OCI-LY3 (cell line): ENCODE measurements around the gene LRCH1.

ENCODE experiments used
- EZH2phosphoT487 ChIP-seq: fragments of 200-600 bp; shearing (Covaris generic); IDR thresholded peaks from 2 replicates; pipeline ENCODE4 v1.6.1; 2018; ENCODE audit warnings: antibody characterized with exemption, mixed run types, low read depth
- TF ChIP-seq, protein P1 (sequence below): fragments of 200-600, 300-600 bp; sonication (generic); IDR thresholded peaks from 2 replicates; pipeline ENCODE4 v1.5.1; 2014; ENCODE audit warnings: antibody characterized with exemption, low read length, low read depth

DNA sequence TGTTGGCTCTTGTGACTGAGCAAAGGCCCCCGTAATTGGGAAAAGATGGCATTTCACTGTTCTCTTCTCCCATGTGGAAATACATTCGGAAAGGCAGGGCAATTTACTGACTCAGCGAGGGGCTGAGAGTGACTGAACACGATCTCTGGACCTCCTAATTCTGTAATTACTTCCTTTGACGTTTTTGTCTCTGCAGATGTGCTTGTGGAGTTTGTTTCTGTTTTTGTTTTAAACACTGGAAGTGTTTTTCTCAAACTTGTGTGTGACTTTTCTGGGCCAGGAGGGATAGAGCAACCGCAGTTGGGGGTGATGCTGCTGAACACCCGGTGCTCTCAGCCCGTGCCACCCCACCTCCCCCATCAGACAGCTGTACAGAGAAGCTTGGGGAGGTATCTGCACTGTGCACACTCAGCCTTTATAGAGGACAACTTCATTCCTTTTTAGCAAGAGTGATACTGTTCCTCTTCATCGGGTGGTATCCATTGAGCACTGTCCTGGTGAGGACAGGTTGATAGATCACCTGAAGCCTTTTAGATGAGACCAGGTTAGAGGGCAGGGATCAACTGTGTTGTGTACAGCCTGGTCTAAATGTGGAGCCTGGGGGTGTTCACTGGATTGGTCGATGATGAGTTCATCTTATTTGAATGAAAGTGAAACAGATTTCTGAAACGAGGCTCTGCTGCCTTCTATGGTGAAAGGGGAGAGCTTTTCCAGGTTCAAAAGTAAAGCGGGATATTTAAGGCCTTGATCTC lies 126.6 kb downstream of the LRCH1 start:
- TF ChIP-seq, protein P1, sequence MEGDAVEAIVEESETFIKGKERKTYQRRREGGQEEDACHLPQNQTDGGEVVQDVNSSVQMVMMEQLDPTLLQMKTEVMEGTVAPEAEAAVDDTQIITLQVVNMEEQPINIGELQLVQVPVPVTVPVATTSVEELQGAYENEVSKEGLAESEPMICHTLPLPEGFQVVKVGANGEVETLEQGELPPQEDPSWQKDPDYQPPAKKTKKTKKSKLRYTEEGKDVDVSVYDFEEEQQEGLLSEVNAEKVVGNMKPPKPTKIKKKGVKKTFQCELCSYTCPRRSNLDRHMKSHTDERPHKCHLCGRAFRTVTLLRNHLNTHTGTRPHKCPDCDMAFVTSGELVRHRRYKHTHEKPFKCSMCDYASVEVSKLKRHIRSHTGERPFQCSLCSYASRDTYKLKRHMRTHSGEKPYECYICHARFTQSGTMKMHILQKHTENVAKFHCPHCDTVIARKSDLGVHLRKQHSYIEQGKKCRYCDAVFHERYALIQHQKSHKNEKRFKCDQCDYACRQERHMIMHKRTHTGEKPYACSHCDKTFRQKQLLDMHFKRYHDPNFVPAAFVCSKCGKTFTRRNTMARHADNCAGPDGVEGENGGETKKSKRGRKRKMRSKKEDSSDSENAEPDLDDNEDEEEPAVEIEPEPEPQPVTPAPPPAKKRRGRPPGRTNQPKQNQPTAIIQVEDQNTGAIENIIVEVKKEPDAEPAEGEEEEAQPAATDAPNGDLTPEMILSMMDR: peak; percentile 44
- TF ChIP-seq EZH2phosphoT487: no peak
